Fibroblast of pulmonary artery (primary cell): ENCODE measurements around the gene SIK3.
"Not testable (repeated sequence)": the region's sequence is repeated elsewhere in the genome, so short reads cannot be mapped to it uniquely, and the experiment has no call there.

Source experiments
- DNase-seq: peaks from one replicate; pipeline ENCODE4 v3.0.0-alpha.2; 2010; ENCODE audit warnings: low read depth
- H3K4me3 ChIP-seq: replicated peaks from 2 replicates; pipeline ENCODE4 v1.5.1; 2011; ENCODE audit warnings: low read depth, mild to moderate bottlenecking, control low read depth, low read length, moderate library complexity
- TF ChIP-seq, protein P1 (sequence below): IDR thresholded peaks from 2 replicates; pipeline ENCODE4 v1.5.1; 2011; ENCODE audit warnings: mild to moderate bottlenecking, control low read depth, low read length, inconsistent platforms; ENCODE audit errors: missing control alignments

Gene SIK3

DNA sequence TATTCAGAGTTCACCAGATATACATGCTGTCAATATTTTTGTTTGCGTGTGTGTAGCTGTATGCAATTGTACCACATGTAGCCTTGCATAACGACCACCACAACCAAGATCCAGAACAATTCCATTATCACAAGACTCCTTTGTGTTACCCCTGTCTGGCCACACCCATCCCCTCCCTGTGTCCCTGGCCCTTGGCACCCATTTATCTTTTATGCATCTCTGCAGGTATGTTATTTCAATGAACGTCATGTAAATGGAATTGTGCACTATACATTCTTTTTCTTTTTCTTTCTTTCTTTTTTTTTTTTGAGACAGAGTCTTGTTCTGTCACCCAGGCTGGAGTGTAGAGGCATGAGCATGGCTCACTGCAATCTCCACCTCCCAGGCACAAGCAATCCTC lies 36.2 kb upstream of the SIK3 start:
- TF ChIP-seq, protein P1, sequence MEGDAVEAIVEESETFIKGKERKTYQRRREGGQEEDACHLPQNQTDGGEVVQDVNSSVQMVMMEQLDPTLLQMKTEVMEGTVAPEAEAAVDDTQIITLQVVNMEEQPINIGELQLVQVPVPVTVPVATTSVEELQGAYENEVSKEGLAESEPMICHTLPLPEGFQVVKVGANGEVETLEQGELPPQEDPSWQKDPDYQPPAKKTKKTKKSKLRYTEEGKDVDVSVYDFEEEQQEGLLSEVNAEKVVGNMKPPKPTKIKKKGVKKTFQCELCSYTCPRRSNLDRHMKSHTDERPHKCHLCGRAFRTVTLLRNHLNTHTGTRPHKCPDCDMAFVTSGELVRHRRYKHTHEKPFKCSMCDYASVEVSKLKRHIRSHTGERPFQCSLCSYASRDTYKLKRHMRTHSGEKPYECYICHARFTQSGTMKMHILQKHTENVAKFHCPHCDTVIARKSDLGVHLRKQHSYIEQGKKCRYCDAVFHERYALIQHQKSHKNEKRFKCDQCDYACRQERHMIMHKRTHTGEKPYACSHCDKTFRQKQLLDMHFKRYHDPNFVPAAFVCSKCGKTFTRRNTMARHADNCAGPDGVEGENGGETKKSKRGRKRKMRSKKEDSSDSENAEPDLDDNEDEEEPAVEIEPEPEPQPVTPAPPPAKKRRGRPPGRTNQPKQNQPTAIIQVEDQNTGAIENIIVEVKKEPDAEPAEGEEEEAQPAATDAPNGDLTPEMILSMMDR: no peak
- H3K4me3 ChIP-seq: no peak overlapping the region
- DNase-seq: no peak

DNA sequence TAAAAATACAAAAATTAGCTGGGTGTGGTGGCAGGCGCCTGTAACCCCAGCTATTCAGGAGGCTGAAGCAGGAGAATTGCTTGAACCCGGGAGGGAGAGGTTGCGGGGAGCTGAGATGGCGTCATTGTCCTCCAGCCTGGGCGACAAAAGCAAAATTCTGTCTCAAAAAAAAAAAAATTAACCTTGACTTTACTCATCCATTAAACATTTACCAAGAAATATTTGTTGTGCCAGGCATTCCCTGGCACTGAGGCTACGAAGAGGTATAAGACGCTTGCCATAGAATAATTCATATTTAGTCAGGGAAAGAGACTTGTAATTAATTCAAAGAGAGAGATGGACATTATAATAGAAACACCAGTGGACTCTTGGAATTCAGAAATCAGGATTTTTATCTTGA lies 32.7 kb upstream of the SIK3 start:
- TF ChIP-seq, protein P1: no peak
- no peak overlapping the region for H3K4me3 ChIP-seq
- DNase-seq: no peak

DNA sequence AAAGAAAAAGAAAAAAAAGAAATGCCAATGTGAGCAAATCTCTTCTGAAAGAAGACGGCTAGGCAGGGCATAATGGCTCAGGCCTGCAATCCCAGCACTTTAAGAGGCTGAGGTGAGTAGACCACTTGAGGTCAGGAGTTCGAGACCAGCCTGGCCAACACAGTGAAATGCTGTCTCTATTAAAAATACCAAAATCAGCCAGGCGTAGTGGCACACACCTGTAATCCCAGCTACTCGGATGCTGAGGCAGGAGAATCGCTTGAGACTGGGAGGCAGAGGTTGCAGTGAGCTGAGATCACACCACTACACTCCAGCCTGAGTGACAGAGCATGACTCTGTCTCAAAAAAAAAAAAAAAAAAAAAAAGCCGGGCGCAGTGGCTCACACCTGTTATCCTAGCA lies 32.2 kb upstream of the SIK3 start:
- not testable (repeated sequence) for H3K4me3 ChIP-seq, DNase-seq

DNA sequence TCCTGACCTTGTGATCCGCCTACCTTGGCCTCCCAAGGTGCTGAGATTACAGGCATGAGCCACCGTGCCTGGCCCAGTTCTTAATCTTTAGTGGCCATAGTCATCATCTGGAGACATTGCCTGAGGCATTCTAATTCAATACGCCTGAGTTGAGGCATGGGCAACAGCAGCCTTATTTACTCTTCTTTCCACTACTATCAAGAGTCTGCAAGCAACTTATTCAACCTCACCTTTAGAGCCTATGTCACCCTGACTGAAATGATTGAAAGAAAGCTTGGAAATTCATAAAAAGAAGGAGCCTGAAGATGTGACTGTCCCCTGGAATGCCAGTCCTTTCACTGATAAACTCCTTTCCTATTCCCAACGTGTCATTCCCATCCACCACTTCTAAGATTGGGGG lies 30.1 kb upstream of the SIK3 start:
- no peak for DNase-seq
- TF ChIP-seq, protein P1: no peak

DNA sequence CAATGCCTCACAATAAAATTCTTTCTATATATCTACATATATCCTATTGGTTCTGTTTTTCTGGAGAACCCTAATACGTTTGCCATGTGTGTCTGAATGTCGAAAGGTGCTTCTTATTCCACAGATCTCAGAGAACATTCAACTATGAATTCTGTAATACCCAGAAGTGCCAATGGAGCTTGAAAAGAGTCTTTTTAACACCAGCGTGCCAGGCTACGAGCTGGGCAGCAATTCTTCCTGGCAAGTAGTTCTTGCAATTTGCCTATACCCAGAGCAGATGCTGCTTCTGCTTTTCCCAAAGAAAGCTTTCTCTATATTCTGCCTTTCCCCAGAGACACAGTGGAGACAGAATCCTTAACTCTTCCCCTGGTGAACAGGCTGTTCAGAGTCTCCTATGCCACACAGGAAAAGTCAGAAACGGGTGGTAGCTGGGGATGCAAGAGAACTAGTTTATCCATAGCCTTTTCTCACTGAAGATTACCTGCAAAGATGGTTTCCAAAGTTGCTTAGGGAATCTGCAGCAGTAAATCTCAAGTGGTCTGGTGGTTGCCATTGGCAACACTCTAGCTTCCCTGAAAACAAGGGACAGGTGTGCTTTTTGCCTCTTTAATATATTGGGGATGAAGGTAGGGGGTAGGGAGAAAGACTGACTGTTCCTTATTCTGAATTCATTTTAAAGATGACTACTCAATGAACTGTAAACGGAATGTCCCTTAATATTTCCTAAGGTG lies 29.1 kb upstream of the SIK3 start:
- H3K4me3 ChIP-seq: no peak overlapping the region
- DNase-seq: no peak
- TF ChIP-seq, protein P1: no peak

More for the DNA sequence above, 30.1 kb upstream of the SIK3 start:
- no peak overlapping the region for H3K4me3 ChIP-seq

DNA sequence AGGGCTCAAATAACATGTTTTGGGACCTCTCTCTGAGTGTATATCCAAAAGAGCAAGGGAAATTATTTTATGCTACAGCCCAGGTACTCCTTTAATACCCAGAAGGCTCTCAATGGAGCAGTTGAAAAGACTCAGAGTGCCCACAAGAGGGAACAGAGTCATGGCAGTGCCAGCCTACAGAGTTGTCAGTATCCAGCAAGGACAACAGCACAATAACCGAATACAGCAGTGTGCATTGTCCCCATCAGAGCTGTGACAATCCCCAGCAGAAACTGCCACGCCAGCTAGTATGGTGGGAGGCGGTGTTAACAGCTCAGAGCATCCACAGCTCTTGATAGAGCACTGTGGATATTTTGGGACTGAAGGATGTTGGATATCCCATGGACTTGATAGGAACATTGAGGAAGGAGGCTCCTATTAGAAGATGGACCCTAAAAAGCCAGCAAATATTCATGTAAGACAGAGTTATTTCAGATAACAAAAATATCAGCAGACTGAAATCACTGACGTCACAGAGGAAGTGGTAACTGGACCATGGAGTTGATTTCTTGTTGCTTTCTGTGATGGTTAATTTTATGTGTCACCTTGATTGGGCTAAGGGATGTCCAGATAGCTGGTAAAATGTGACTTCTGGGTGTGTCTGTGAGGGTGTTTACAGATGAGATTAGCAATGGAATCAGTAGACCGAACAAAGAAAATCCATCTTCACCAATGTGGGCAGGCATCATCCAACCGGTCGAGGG lies 28.2 kb upstream of the SIK3 start:
- TF ChIP-seq, protein P1: no peak
- DNase-seq: no peak
- no peak overlapping the region for H3K4me3 ChIP-seq

DNA sequence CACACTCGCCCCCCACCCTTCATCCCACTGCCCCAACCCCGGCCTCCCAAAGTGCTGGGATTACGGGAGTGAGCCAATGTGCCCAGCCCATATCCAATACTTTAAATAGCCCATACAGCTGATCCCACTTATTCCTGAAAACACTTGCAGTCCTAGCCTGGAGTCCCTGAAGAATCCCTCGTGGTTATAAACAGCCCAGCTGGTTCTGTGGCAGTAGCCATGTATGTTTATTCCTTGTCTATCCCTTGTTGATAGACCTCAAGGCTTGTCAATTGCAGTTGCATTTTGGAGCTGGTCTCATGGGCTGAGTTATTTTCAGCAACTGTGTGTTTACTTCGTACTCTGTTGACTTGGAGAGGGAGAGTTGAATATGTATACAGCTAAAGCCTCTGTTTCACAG lies 24.3 kb upstream of the SIK3 start:
- no peak for DNase-seq
- TF ChIP-seq, protein P1: no peak
- H3K4me3 ChIP-seq: no peak overlapping the region
